Hindlimb muscle (tissue), 1 donor: ENCODE results near the gene WDR20. TPM values are rescaled to one million over a fixed set of nuclear protein-coding genes. Genes with fewer than 3 reads are reported as not detected.
"Not testable (repeated sequence)": the region's sequence is repeated elsewhere in the genome, so short reads cannot be mapped to it uniquely, and the experiment has no call there.

ENCODE experiments used
- DNase-seq: peaks from one replicate; pipeline ENCODE4 v3.0.0-alpha.2; 2013
- polyA plus RNA-seq: library from polyadenylated mRNA; unstranded; fragments of 120-200 nt; gene quantifications from one replicate; pipeline ENCODE4 v1.2.1, GENCODE V29; 2013; ENCODE audit not compliant: insufficient read length

Gene WDR20
- polyA plus RNA-seq, 1 donor: 26.3 TPM

DNA sequence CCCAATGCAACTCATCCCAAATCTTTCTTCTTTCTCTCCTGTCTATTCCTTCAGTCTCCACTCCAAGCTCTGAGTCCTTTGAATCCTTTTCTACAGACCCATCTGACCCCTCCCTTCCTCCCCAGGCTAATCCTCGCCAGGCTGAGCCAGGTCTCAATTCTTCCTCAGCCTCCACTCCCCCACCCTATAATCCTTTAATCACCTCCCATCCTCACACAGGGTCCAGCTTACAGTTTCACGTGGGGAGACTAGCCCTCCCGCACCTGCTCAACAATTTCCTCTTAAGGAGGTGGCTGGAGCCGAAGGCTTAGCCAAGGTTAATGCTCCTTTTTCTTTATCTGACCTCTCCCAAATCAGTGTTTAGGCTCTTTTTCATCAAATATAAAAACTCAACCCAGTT is 101.5 kb downstream of the WDR20 start:
- no peak for DNase-seq

DNA sequence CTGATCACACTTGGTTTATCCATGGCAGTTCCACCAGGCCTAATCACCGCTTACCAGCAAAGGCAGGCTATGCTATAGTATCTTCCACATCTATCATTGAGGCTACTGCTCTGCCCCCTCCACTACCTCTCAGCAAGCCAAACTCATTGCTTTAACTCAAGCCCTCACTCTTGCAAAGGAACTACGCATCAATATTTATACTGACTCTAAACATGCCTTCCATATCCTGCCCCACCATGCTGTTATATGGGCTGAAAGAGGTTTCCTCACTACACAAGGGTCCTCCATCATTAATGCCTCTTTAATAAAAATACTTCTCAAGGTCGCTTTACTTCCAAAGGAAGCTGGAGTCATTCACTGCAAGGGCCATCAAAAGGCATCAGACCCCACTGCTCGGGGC is 104.1 kb downstream of the WDR20 start:
- DNase-seq: not testable (repeated sequence)

DNA sequence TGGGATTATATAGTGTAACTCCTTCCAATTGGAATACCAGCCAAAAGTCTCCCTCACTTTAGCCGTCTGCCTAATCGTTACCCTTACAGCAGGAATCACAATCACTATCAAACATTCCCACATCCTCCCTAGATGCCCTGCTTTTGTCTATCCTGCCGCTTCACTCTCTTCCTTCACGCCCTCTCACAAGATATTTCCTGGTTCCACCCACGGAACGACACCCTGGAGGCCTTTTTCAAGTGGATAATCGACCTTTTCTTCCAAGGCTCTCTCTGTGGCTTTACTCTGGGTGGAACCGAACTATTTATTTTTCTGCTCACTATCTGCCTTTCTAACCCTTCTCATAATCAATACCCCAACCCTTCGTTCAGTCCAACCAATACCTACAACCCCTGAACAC is 106.4 kb downstream of the WDR20 start:
- no peak for DNase-seq

DNA sequence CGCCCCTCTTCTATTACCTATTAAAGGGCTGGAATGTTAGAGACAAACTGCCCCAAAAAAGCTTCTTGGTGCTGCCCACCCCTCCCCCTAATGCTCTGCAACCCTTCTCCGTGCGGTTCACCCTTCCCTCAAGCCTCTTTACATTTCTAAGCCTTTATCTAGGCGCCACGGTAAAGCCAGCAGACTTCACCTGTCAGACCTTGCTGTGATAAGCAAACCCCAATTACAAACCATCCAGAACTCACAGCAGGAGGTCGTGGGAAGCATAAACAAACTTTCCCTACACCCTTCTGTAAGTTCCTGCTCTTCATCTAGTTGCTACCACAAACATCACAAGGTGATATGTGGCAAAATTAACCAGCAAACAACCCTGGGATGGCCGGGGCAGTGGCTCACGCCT is 108.4 kb downstream of the WDR20 start:
- DNase-seq: no peak

DNA sequence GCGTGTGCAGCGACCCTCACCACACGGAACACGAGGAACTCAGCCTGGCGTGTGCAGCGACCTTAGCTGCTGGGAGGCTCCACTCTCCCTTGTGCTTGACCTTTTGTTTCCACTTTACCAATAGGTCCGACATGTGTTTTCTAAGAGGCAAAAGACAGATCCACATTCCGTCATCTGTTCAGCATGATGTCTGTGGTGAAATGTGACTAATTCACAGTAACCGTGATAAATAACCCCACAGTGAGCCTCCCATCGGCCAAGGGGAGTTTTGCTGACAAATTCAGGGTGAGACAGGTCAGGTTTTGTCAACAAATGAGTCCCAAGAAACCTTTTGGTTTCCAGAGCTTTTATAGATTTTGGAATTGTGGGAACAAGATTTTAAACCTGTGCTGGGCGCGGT is 109.3 kb downstream of the WDR20 start:
- no peak for DNase-seq

DNA sequence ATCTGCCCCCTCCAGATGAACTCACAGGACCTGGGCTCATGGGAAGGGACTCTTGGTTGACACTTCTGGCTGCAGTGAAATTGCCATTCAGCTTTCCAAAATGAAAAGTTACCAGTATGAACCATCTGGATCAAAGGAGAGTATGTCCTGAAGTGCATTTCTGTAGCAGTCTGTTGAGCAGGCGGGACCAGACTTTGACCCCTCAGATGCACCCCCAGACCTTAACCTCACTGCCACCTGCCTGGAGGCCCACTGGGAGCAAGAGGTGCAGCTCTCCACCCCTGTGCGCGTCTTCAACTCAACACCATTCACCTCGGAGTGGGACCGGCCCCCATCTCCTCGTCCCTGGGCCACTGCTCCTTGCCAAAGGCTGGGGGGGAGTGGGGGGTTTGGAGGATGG is 110.3 kb downstream of the WDR20 start:
- no peak for DNase-seq

DNA sequence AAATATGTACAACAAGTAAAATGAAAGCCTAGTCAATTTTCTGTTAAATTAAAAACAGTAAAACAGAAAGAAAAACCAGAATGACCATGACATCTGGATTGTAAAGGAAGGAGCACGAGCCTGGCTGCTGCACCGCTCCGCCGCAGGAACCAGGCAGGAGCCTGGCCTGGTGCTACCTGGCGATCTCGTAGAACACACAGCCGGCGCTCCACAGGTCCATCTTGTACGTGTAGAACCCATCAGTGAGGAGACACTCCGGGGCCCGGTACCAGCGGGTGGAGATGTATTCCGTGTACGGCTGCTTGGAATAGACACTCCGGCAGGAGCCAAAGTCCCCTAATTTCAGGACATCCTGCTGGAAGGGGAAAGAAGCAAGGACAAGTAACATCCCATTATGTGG is 110.9 kb downstream of the WDR20 start:
- DNase-seq: no peak

DNA sequence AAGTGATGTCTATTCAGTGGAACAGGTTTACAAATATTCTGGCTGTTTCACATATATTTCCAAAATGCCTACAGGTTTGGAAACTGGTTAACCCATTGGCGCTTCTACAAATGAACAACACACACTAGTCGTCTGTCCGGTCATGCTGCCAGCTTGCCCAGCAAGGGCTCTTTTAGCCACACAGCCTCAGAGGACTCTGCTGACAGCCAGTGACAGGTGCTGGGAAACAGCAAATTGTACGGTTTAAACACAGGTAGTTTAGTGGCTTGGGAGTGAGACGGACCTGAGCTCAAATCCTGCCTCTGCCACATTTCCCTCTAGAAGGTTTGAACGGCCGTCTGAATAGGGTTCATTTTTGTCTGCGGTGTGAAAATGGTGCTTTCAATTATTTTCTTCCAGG is 111.5 kb downstream of the WDR20 start:
- no peak for DNase-seq

DNA sequence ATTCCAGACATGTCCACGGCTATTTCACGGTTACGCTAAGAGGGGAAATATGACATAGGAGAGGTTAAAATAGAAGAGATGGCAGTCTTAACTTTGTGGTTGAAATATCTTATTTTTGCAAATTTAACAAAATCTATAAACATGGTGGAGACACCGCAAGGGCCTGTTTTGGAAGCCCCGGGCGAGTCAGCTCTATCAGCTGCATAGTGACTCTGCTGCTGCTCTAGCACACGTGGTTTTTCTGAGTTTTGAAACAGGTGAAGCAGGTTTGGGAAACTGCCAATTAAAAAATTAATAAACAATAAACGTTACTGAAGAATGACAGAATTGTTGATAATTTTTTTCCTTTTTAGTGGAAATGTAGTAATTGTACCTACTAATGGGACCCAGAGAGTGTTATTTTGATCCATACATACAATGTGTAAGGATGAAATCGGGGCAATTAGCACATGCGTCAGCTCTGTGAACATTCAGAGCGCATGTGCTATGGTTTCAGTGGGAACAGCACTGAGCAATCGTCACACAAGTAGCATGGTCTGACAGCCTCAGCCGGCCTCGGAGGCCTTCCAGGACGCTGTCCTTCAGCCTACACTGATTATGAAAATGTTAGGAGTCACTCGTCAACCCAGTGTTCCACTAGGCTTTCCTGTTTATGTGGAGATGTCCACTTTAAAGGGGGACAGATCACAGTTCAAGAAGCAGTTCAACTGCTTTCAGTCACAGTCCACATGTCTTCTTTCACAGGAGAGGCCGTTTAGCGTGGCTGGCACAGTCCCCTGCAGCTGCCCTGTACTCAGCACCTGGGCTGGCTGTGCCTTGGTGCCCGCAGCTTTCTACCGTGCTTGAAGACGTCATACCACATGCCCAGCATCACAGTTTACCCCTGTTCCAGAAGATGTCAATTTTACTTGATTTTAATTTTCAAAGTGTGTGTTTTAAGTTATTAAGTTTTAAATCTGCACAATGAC is 113.4 kb downstream of the WDR20 start:
- no peak for DNase-seq

DNA sequence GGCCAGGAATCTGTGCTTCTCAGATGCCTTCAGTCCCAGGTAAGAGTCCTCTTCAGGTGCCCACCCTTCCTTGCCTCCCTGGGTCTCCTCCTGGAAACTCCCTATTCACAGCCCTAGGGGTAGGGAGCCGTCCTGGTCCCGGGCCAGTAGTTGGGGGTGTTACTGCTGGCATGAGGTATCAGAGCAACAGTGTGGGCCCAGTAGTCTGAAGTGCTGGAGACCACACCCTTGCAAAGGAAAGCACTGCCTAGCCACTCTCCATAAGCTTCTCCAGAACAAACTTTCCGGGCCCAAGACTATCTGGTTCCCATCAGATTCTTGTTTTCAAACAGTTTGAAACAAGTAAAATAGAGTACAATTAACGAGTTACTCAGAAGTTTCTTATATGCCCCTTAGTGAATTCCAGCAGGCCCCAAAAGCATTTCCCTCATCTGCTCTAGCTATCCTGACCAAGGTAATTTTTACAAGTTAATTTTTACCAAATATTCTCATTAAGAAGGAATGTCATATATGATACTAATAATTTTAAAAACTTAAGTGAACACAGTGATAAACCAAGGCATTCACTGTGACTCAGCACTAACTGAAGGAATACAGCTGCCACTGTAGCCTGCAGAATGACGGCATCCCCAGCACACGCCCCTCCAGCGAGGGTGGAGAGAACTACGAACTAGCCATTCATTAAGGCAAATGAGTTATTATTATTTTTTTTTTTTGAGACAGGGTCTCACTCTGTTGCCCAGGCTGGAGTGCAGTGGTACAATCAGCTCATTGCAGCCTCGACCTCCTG is 115.9 kb downstream of the WDR20 start:
- no peak for DNase-seq

DNA sequence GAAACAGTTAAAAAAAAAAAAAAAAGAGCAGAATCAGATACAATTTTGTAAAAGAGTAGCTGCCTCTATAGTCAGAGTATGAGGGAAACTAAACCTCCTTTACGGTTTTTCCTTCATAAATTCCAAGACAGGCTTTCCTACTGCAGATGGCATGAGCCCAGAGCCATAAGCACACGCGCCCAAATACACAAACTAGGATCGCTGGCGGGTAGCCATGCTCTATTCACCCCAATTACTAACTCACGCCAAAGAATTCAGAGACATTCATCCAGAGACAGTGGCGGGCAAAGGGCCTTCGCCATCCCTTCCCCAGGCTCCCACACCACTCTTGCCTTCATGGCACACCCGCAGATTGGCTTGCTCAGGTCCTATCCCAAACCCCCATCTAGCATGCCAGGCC is 117.0 kb downstream of the WDR20 start:
- DNase-seq: no peak

DNA sequence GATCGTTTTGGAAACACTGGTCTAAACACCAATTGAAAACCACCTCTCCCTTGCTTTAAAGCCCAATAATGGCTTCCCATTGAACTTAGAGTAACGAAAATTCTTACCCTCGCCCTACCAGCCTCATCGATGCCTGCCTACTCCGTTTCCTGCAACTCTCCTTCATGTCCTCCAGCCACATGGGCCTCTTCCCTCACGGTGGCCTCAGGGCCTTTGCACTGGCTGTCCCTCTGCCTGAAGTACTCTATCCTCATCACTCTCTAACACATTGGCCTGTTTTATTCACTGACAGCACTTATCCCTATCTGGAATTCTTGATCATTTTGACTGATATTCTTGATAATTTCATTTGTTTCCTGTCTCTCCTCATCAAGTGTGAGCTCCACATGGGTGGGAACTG is 118.4 kb downstream of the WDR20 start:
- no peak for DNase-seq

Other genes with a start within 250 kb of the WDR20 start
- gene DYNC1H1, start 175.3 kb upstream of the WDR20 start, polyA plus RNA-seq: 274 TPM
- gene HSP90AA1, start 52.9 kb upstream of the WDR20 start, polyA plus RNA-seq: 266 TPM
- gene MOK, start 165.3 kb downstream of the WDR20 start, polyA plus RNA-seq: 11.1 TPM
- gene ZNF839, start 179.8 kb downstream of the WDR20 start, polyA plus RNA-seq: 13.1 TPM
- 26.4 TPM for gene CINP, start 223.0 kb downstream of the WDR20 start, polyA plus RNA-seq
- gene TECPR2, start 223.0 kb downstream of the WDR20 start, polyA plus RNA-seq: 15.7 TPM